Islet precursor cell (in vitro differentiated cells): Measurements from ENCODE around the gene CEP68.

Experiments
- DNase-seq: peaks from one replicate; pipeline ENCODE4 v3.0.0-alpha.2; 2018

The CEP68 gene

GRCh38 chr2:65061146-65061909, 5.1 kb downstream of the CEP68 start:
- no peak for DNase-seq

- DNase-seq = no peak
Measured at GRCh38 chr2:65061910-65062339, 5.7 kb downstream of the CEP68 start.

DNA sequence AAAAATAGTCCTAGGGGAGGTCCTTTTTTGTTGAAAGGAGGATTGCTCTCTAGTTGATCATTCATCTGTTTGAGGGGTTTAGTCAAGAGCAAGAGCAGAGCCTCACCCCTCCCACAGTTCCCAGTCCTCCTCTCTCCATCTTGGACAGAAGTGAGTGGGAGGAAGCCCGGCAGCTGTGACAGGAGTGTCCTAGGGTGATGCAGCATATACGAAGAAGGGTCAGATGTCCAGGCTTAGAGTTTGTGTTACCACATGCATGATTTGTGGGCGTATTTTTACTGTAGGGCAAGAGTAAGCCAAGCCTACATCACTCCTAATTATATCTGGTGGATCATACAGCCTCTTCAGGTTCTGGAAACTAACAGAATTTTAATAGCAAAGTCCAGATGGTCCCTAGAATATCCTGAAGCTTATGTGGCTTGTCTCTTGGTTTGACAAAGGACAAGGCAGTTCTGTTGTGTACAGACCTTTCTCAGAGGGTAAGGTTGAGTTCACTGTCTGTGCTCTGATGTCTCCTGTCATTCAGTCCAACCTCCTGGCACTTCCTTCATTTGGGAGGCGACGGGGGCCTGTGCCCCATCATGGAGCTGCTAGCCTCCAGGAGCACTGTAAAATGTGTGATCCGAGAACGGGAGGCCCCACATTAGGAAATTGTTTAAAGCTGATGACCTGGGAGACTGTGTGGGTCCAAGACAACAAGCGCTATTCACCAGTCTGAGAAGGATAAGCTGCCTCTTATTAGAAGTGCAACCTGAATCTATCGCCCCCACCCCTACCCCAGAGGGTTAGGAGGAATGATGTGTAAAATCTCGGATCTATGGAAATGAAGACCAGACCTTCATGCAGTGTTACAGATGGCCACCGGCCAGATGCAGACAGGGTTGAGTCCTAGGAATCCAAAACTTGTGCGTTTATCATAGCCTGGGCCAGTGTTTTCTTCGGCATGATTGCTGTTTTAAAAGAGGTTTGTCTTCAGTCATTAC, 6.9 kb downstream of the CEP68 start:
- peak; percentile 43 for DNase-seq

DNA sequence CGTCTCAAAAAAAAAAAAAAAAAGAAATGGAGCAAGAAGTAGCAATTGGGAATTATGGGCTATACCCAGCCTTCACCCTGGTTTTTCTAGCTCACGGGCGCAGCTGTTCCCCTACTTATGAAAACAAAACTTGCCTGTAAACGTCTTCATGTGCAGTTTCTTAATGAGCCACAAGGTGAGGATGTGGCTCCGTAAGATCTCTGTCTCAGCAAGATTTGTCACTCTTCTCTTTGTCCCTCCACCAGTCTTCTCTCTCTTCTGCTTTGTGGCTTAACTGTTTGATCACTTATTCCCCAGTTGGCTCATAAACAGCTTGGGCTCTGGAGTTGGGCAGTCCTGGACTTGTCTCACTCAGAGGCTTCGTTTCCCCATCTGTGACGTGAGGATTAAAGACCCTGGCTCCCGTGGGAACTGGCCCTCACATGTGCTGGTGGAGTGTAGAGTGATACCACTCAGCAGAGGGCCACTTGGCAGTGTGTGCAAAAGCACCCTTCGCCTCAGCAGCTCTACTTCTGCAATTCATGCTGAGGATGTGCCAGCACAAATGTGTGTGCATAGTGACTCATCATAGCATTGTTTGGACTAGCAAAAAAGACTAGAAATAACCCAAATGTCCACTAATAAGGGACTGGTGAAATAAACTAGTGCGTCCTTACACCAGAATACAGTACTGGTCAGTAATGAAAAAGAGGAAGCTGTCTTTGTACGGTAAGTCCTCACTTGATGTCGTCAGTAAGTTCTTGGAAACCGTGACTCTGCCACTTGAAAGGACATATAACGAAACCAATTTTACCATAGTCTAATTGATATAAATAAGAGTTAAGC, 8.7 kb downstream of the CEP68 start:
- DNase-seq = peak; percentile 58

DNA sequence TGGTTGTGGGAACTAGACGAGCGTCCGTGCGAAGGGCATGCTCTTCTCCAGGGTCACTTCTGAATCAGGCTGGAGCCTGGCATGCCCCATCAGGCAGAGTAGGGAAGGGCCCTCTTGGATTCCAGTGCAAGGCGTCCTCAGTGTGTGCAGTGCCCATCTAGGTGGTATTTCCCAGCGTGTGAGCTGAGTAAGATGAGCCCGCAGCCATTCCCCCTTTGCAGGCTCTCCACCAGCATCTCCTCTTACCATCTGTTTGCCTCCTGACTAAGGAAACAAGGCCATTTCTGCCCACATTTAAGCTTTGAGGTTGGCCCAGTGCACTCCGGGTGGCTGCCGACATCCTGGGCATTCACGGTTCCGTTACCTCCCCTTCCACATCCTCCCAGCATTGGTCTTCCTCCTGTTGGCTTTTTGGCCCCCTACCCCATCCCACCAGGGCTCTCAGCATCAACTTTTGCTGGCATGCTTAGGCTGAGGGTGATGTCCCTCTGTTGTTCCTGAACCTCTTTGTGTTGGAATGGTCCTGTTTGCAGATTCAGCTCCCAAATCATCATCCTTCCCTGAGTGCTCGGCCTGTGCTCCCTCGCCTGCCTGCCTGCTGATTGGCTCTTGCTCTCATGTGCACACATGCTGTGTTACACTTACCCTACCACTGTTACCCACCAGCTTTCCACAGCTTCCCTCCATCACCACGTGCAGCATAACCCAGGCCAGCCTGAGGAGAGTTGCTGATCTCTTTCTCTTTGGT, 11.8 kb downstream of the CEP68 start:
- peak; percentile 49 for DNase-seq

- peak; percentile 36 for DNase-seq
Measured at GRCh38 chr2:65069439-65069824, 13.2 kb downstream of the CEP68 start.

DNA sequence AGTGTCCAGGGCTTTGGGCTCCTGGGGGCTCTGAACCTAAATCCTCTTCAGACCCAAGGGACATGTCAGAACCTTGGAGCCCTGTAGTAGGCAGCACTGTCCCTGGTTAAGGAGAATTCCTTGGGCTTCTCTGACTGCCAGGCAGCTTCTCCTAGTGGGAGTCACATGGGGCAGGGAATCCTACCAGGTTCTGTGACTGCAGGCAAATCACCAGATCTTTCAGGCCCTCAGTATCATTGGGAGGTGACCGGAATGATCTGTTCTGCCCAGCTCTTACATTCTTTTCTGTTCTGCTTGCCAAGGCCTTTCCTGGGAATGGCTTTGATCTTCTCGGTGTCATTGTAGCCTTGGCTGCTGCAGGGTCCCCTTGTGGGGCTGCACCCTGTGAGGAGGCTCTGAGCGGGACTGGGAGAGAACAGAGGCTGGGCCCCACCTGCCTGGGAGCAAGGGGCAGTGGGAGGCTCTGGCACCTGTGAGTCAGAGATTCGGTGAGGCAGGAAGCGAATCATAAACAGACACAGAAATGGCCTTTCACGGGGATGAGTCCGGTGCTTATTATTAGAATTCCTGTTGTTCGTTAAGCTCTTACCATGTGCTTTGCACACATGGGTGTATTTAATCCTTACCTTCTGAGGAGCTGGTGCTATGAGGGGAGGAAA, 14.1 kb downstream of the CEP68 start:
- peak; percentile 92 for DNase-seq

GRCh38 chr2:65070856-65071255, 14.6 kb downstream of the CEP68 start:
- no peak for DNase-seq

GRCh38 chr2:65071499-65072180, 15.4 kb downstream of the CEP68 start:
- DNase-seq = peak; percentile 83

- DNase-seq = no peak
Measured at GRCh38 chr2:65072181-65072970, 16.2 kb downstream of the CEP68 start.

GRCh38 chr2:65073879-65074565, 17.8 kb downstream of the CEP68 start:
- DNase-seq = no peak

DNA sequence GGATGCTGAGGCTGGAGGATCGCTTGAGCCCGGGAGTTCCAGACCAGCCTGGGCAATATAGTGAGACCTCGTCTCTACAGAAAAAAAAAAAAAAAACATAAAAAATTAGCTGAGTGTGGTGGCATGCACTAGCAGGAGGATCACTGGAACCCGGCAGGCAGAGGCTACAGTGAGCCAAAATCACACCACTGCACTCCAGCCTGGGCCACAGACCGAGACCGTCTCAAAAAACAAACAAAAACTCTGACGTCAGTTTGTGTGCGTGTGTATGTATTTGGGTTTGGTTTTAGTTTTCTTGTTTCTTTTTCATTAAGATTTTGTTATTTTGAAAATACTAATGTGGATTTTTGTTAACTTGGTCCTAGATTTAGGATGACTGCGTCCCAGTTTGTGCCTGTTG, 19.0 kb downstream of the CEP68 start:
- no peak for DNase-seq

DNA sequence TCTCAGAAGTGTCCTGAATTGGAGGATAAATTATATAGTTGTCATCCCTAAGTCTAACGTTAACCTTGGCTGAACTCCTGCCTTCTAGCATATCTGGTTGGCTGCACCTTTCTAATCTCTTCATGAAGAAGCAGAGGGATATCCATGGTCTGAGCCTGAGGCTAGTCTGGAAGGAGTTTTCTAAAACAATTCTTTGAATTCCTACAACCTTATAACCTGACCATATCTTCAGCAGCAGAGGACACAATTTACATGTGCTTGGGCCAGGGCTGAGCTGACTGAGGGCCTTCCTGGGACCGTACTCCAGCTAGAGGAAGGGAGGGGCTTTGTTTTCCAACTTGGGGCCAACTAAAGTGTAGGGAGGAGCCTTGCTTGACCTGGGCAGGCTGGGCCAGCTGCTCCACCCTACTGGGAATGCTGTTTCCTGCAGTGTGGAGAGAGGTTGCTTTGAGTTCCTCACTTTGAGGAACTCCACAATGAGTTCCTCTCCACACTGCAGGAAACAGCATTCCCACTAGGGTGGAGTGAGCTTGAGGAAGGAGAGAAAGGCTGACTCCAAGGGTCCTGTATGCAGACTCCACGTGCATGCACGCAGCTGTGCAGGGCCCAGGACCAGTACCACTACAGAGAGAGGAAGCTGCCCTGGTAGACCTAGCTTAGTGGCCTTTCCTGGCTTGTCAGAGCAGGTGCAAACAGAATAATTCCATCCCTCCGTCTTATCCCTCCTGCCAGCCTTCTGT, 19.6 kb downstream of the CEP68 start:
- DNase-seq = peak; percentile 73

- DNase-seq = no peak
Measured at GRCh38 chr2:65076345-65076710, 20.1 kb downstream of the CEP68 start.

- no peak for DNase-seq
Measured at GRCh38 chr2:65077898-65078297, 21.7 kb downstream of the CEP68 start.

- no peak for DNase-seq
Measured at GRCh38 chr2:65079017-65079416, 22.8 kb downstream of the CEP68 start.

GRCh38 chr2:65081232-65081685, 25.0 kb downstream of the CEP68 start:
- DNase-seq = no peak

- DNase-seq = no peak
Measured at GRCh38 chr2:65085148-65085547, 28.9 kb downstream of the CEP68 start.

GRCh38 chr2:65092791-65093190, 36.6 kb downstream of the CEP68 start:
- DNase-seq = no peak
